IMR-90 (cell line): ENCODE measurements around the gene FZD7. TPM values are rescaled to one million over a fixed set of nuclear protein-coding genes. Genes with fewer than 3 reads are reported as not detected.
A peak's percentile ranks its signal among the peaks of the same experiment; 100 is the strongest.

Experiments used
- ATAC-seq: fragments of 200-7000 bp; cut with Tn5 transposase; 2 replicates; pipeline ENCODE4 v1.9.1; 2020; ENCODE audit warnings: low read depth, mild to moderate bottlenecking, moderate library complexity
- BruUV-seq: library from RNA; stranded (reverse); fragments of 400-500 nt; replicated peaks from 2 replicates; lab custom pipeline; 2021; lab: Mats Ljungman, UMichigan
- CTCF ChIA-PET: fragments of 300-600 bp; formaldehyde crosslinking; extraction: SDS; loops from one replicate; lab custom pipeline; 2021; ENCODE audit warnings: antibody characterized with exemption; lab: Yijun Ruan, JAX
- POLR2A ChIA-PET: fragments of 300-600 bp; sonication (Branson Sonifier 250); formaldehyde crosslinking; loops from one replicate; lab custom pipeline; 2022; ENCODE audit warnings: antibody characterized with exemption; ENCODE audit not compliant: unreplicated experiment; lab: Charles Lee
- DNase-seq: peaks from one replicate; pipeline ENCODE4 v3.0.0; 2013
- H2AFZ ChIP-seq: replicated peaks from 2 replicates; pipeline ENCODE3; 2013; ENCODE audit warnings: low read length, mild to moderate bottlenecking; ENCODE audit not compliant: poor library complexity
- H2AK5ac ChIP-seq: 2 replicates; pipeline ENCODE4 v1.6.1; 2013; ENCODE audit warnings: low read depth, low read length, inconsistent platforms
- H2AK9ac ChIP-seq: replicated peaks from 2 replicates; pipeline ENCODE3; 2013; ENCODE audit warnings: mild to moderate bottlenecking, low read depth, low read length, moderate library complexity; ENCODE audit not compliant: poor library complexity
- H2BK120ac ChIP-seq: 2 replicates; pipeline ENCODE4 v1.6.1; 2013; ENCODE audit warnings: low read depth, low read length, inconsistent platforms
- H2BK15ac ChIP-seq: 3 replicates; pipeline ENCODE4 v1.6.1; 2013; ENCODE audit warnings: low read depth, low read length, inconsistent platforms
- H2BK20ac ChIP-seq: 2 replicates; pipeline ENCODE4 v1.6.1; 2013; ENCODE audit warnings: low read depth, mild to moderate bottlenecking, inconsistent platforms, low read length, moderate library complexity
- H2BK5ac ChIP-seq: 2 replicates; pipeline ENCODE4 v1.6.1; 2013; ENCODE audit warnings: mild to moderate bottlenecking, low read depth, low read length, inconsistent platforms; ENCODE audit not compliant: poor library complexity, severe bottlenecking
- H3K14ac ChIP-seq: replicated peaks from 2 replicates; pipeline ENCODE4 v1.6.1; 2013; ENCODE audit warnings: low read depth, low read length, inconsistent platforms
- H3K18ac ChIP-seq: 2 replicates; pipeline ENCODE4 v1.6.1; 2013; ENCODE audit warnings: low read depth, low read length, control low read depth
- H3K23ac ChIP-seq: 2 replicates; pipeline ENCODE4 v1.6.1; 2013; ENCODE audit warnings: low read depth, low read length, inconsistent platforms
- H3K27ac ChIP-seq: 2 replicates; pipeline ENCODE4 v1.5.1; 2013; ENCODE audit warnings: mild to moderate bottlenecking, control low read depth, low read length; ENCODE audit not compliant: insufficient read depth
- H3K27me3 ChIP-seq: 2 replicates; pipeline ENCODE4 v1.6.1; 2013; ENCODE audit warnings: low read length; ENCODE audit not compliant: control insufficient read depth, insufficient read depth
- H3K36me3 ChIP-seq: 2 replicates; pipeline ENCODE4 v1.6.1; 2013; ENCODE audit warnings: low read length, mixed read lengths; ENCODE audit not compliant: control insufficient read depth, insufficient read depth
- H3K4ac ChIP-seq: 2 replicates; pipeline ENCODE4 v1.6.1; 2013; ENCODE audit warnings: low read depth, low read length, inconsistent platforms
- H3K4me1 ChIP-seq: 2 replicates; pipeline ENCODE4 v1.6.1; 2013; ENCODE audit warnings: low read length, mixed read lengths; ENCODE audit not compliant: control insufficient read depth, insufficient read depth
- H3K4me2 ChIP-seq: 2 replicates; pipeline ENCODE4 v1.6.1; 2013; ENCODE audit warnings: low read depth, mild to moderate bottlenecking, control low read depth, low read length, moderate library complexity
- H3K4me3 ChIP-seq: 2 replicates; pipeline ENCODE4 v1.5.1; 2013; ENCODE audit warnings: low read depth, mild to moderate bottlenecking, control low read depth, low read length, moderate library complexity; ENCODE audit not compliant: insufficient read depth
- H3K56ac ChIP-seq: 2 replicates; pipeline ENCODE4 v1.6.1; 2013; ENCODE audit warnings: low read length, inconsistent platforms; ENCODE audit not compliant: insufficient read depth; ENCODE audit errors: extremely low read depth
- H3K79me1 ChIP-seq, 2 experiments: 2 replicates each; pipeline ENCODE4 v1.6.1; 2013; ENCODE audit warnings: low read length in 2 of 2, inconsistent platforms in 1 of 2, low read depth in 1 of 2
- H3K9ac ChIP-seq: 2 replicates; pipeline ENCODE4 v1.6.1; 2013; ENCODE audit warnings: low read depth, low read length, control low read depth
- H3K9me1 ChIP-seq: 2 replicates; pipeline ENCODE4 v1.6.1; 2013; ENCODE audit warnings: low read length, inconsistent platforms; ENCODE audit not compliant: insufficient read depth
- H3K9me3 ChIP-seq: 2 replicates; pipeline ENCODE4 v1.6.1; 2013; ENCODE audit warnings: low read length; ENCODE audit not compliant: control insufficient read depth, insufficient read depth
- H4K20me1 ChIP-seq: 2 replicates; pipeline ENCODE4 v1.6.1; 2013; ENCODE audit warnings: low read length, inconsistent platforms; ENCODE audit not compliant: insufficient read depth
- H4K5ac ChIP-seq: 2 replicates; pipeline ENCODE4 v1.6.1; 2013; ENCODE audit warnings: mild to moderate bottlenecking, low read depth, low read length, control low read depth
- H4K8ac ChIP-seq, 2 experiments: 2 replicates each; pipeline ENCODE4 v1.6.1; 2013; ENCODE audit warnings: low read depth in 2 of 2, low read length in 2 of 2, control low read depth in 1 of 2, inconsistent platforms in 1 of 2
- H4K91ac ChIP-seq: 2 replicates; pipeline ENCODE4 v1.6.1; 2013; ENCODE audit warnings: low read depth, low read length, inconsistent platforms; ENCODE audit not compliant: insufficient read depth
- BHLHE40 ChIP-seq: fragments of 150-350 bp; IDR thresholded peaks from 2 replicates; pipeline ENCODE4 v1.6.1; 2016; ENCODE audit warnings: mild to moderate bottlenecking, low read depth, low read length
- RFX5 ChIP-seq: IDR thresholded peaks from 2 replicates; pipeline ENCODE4 v1.8.0; 2012; ENCODE audit warnings: low read depth, mild to moderate bottlenecking, low read length, moderate library complexity
- WGBS, 2 experiments: methylation state at CpG; one replicate each; pipeline versions ENCODE4 v1.1.5 to v1.1.7; 2013; ENCODE audit warnings: missing lambda C conversion rate in 2 of 2; ENCODE audit not compliant: insufficient read length in 1 of 2; ENCODE audit errors: extremely low coverage in 2 of 2; 5-methylcytosine and 5-hydroxymethylcytosine counted together
- dilution Hi-C: fragments of 300-500 bp; cut with HindIII; formaldehyde crosslinking; loops from one replicate; pipeline ENCODE4 v1.14.3; 2018; ENCODE audit warnings: low sequenced_read_pairs; ENCODE audit not compliant: unreplicated experiment
- in situ Hi-C: fragments of 300-500 bp; cut with MboI; formaldehyde crosslinking; loops from 3 replicates; pipeline ENCODE4 v1.14.3; 2019; ENCODE audit warnings: low sequenced_read_pairs, inconsistent platforms, mixed read lengths
- intact Hi-C: fragments of 100-400 bp; cut with micrococcal nuclease; formaldehyde crosslinking; loops from 2 replicates; pipeline ENCODE4 v1.10.0; 2022
- polyA plus RNA-seq, 3 experiments: library from polyadenylated mRNA; depleted of rRNA; stranded (reverse); fragments of >200 nt; gene quantifications; 2 replicates each; pipeline ENCODE4 v1.2.3, GENCODE V29; 2012; ENCODE audit warnings: low replicate concordance in 1 of 3
- total RNA-seq: library from RNA; depleted of rRNA; stranded (reverse); fragments of >200 nt; gene quantifications from 2 replicates; pipeline ENCODE4 v1.2.3, GENCODE V29; 2012; rRNA removed

The FZD7 gene
- total and polyA plus RNA-seq, 2 of the 4 experiments (the other 2 are of a cell fraction) = 62.4 to 90.9 TPM

DNA sequence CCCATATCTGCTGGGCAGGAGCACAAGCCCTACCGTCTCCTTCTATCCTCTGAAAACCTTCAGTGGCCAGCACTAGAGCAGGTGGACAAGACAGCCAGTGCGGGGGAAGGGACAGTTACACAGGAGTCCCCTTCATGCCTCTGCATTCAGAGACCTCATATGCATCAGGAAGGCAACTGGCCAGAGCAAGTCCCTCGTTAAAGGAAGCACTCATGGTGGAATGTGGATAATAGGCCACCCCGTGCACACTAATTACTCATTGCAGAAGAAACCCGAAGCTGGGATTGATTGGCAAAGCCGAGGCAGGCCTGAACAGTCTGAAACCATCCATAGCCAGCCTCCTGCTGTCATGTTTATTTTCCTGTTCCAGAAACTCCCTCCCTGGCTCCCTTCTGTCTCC is 50.6 kb downstream of the FZD7 start:
- H3K23ac ChIP-seq = no peak overlapping the region
- no CpG with 5 or more reads among the region's 6 CpGs for WGBS, 2 experiments
- H3K9ac ChIP-seq = no peak overlapping the region
- peak; percentile 14; the same call in 1 of the 2 replicates for TF ChIP-seq BHLHE40
- TF ChIP-seq RFX5 = no peak
- no peaks in the 10 kb centered on the region for H3K79me1 ChIP-seq
- intact Hi-C loops = no loop called here
- H4K91ac ChIP-seq = no peak overlapping the region
- no peak overlapping the region for H2AK5ac ChIP-seq
- no peak overlapping the region for H4K5ac ChIP-seq
- H3K4me2 ChIP-seq = no peak overlapping the region
- BruUV-seq = no TSS peak
- 0 out of 2 replicates have a peak, but pooled peaks cover 3% of the 10 kb centered on the region for H3K9me1 ChIP-seq
- peak; percentile 15 for DNase-seq
- H2BK5ac ChIP-seq = no peak overlapping the region
- peak overlapping the region; percentile 44 for H2AFZ ChIP-seq
- no peak overlapping the region for H3K56ac ChIP-seq
- H3K4me3 ChIP-seq = no peak overlapping the region
- no peak overlapping the region for H3K27ac ChIP-seq
- no peaks in the 10 kb centered on the region for H4K20me1 ChIP-seq
- H3K18ac ChIP-seq = no peak overlapping the region
- peak overlapping the region in 1 of 2 experiments; percentile 40; a peak in 1 of 4 replicates for H4K8ac ChIP-seq
- ChIA-PET POLR2A (no interaction called here), CTCF (no interaction called here)
- H2BK15ac ChIP-seq = no peak overlapping the region
- H3K4ac ChIP-seq = no peak overlapping the region; the same call in 1 of the 2 replicates
- peak; percentile 65 for ATAC-seq
- no peaks in the 10 kb centered on the region for H3K36me3 ChIP-seq
- H2BK20ac ChIP-seq = no peak overlapping the region
- H3K27me3 ChIP-seq = no peaks in the 10 kb centered on the region; the same call in 1 of the 2 replicates
- peak overlapping the region; percentile 35; the same call in 1 of the 2 replicates for H3K14ac ChIP-seq
- H2AK9ac ChIP-seq = no peak overlapping the region
- dilution Hi-C loops = no loop called here
- peak overlapping the region; percentile 6; the same call in 1 of the 2 replicates for H2BK120ac ChIP-seq
- H3K4me1 ChIP-seq = peaks cover 4% of the 10 kb centered on the region
- H3K9me3 ChIP-seq = no peaks in the 10 kb centered on the region; the same call in 1 of the 2 replicates
- in situ Hi-C loops = no loop called here

Other genes with a start within 250 kb of the FZD7 start
- gene CDK15, start 227.3 kb upstream of the FZD7 start, total RNA-seq = 28.9 and 33.0 TPM in 2 replicates
- gene CDK15, start 227.3 kb upstream of the FZD7 start, polyA plus RNA-seq (2012; rRNA removed) = 15.7 and 16.1 TPM in 2 replicates
- gene KIAA2012, start 39.4 kb downstream of the FZD7 start, total RNA-seq = under 0.01 TPM in 2 replicates
- 0.04 and 0.09 TPM in 2 replicates for gene KIAA2012, start 39.4 kb downstream of the FZD7 start, polyA plus RNA-seq (2012; rRNA removed)
- gene SUMO1, start 204.7 kb downstream of the FZD7 start, total RNA-seq = 90.0 and 158 TPM in 2 replicates
- 57.0 and 72.3 TPM in 2 replicates for gene SUMO1, start 204.7 kb downstream of the FZD7 start, polyA plus RNA-seq (2012; rRNA removed)
- gene NOP58, start 231.9 kb downstream of the FZD7 start, total RNA-seq = 45.3 and 117 TPM in 2 replicates
- 37.6 and 54.0 TPM in 2 replicates for gene NOP58, start 231.9 kb downstream of the FZD7 start, polyA plus RNA-seq (2012; rRNA removed)